GM19324 (cell line): ENCODE measurements around the gene BCHE.

Source experiments
- ATAC-seq: cut with Tn5 transposase; IDR thresholded peaks from one replicate; pipeline ENCODE4 v1.9.1; 2021; ENCODE audit warnings: mild to moderate bottlenecking, moderate library complexity; ENCODE audit not compliant: unreplicated experiment, low FRiP score

BCHE gene

GRCh38 chr3:165754219-165755007 is 82.8 kb downstream of the BCHE start:
- ATAC-seq, result no peak

- ATAC-seq, result no peak
Measured at GRCh38 chr3:165753560-165753959, 83.7 kb downstream of the BCHE start.

GRCh38 chr3:165751637-165752036 is 85.6 kb downstream of the BCHE start:
- ATAC-seq, result no peak

- no peak for ATAC-seq
Measured at GRCh38 chr3:165749821-165750220, 87.4 kb downstream of the BCHE start.

- no peak for ATAC-seq
Measured at GRCh38 chr3:165749241-165749640, 88.0 kb downstream of the BCHE start.

GRCh38 chr3:165748094-165748493 is 89.1 kb downstream of the BCHE start:
- ATAC-seq, result no peak

GRCh38 chr3:165746874-165747273 is 90.3 kb downstream of the BCHE start:
- ATAC-seq, result no peak

- no peak for ATAC-seq
Measured at GRCh38 chr3:165744025-165744424, 93.2 kb downstream of the BCHE start.

- ATAC-seq, result no peak
Measured at GRCh38 chr3:165742351-165742750, 94.9 kb downstream of the BCHE start.

- ATAC-seq, result no peak
Measured at GRCh38 chr3:165729756-165730155, 107.5 kb downstream of the BCHE start.

GRCh38 chr3:165728924-165729323 is 108.3 kb downstream of the BCHE start:
- ATAC-seq, result no peak

GRCh38 chr3:165725296-165725695 is 111.9 kb downstream of the BCHE start:
- ATAC-seq, result no peak
